ENCODE measurements around the gene PRSS22. TPM values are rescaled to one million over a fixed set of nuclear protein-coding genes. Genes with fewer than 3 reads are reported as not detected.
A peak's percentile ranks its signal among the peaks of the same experiment; 100 is the strongest.
"Not testable (repeated sequence)": the region's sequence is repeated elsewhere in the genome, so short reads cannot be mapped to it uniquely, and the experiment has no call there.

Gene PRSS22
- not detected for total RNA-seq

GRCh38 chr16:2857451-2858244 lies at the start of gene PRSS22:
Gene PRSS22 (minus strand): TSS chr16:2858170. CDS start chr16:2858104, 66 bp downstream.
- Histone ChIP-seq H3K9me3 (no peaks in the 10 kb centered on the region), H3K4me1 (no peaks in the 10 kb centered on the region), H3K36me3 (no peaks in the 10 kb centered on the region), H3K27me3 (peaks cover 11% of the 10 kb centered on the region), H3K4me3 (peak within 1 kb of the TSS in 1 of 2 donors; percentile 27), H3K27ac (no peak within 1 kb of the TSS)
- intact Hi-C loops (cut with DNase I): no loop called here
- TF ChIP-seq CTCF (IDR thresholded peaks at IDR 0.05): no peak
- DNase-seq (ENCODE audit: low spot score in 2 of 2): no peak

GRCh38 chr16:2907084-2907753 lies 49.2 kb upstream of the PRSS22 start:
- H3K9me3 ChIP-seq, H3K36me3 ChIP-seq, H3K27me3 ChIP-seq, H3K4me3 ChIP-seq: not testable (repeated sequence)
- intact Hi-C loops (cut with DNase I): loop anchor here (5.0 to 10.0 kb wide), 2 partner anchors 155 to 248 kb away; partner anchors contain the start of gene SRRM2
- peak overlapping the region in 1 of 2 donors; percentile 64 for H3K27ac ChIP-seq
- DNase-seq (ENCODE audit: low spot score in 2 of 2): peak in 1 of 2 donors; percentile 81
- H3K4me1 ChIP-seq: peaks cover 0 to 15% of the 10 kb centered on the region in 2 donors
- peak; percentile 27 to 76 (median 66) for TF ChIP-seq CTCF (IDR thresholded peaks at IDR 0.05)

- Histone ChIP-seq H3K36me3 (no peaks in the 10 kb centered on the region), H3K4me3 (peak overlapping the region in 1 of 2 donors; percentile 17), H3K27me3 (no peaks in the 10 kb centered on the region), H3K9me3 (no peaks in the 10 kb centered on the region), H3K4me1 (peaks cover 0 to 11% of the 10 kb centered on the region in 2 donors), H3K27ac (peak overlapping the region; percentile 64 to 72)
- DNase-seq (ENCODE audit: low spot score in 2 of 2): no peak
- intact Hi-C loops (cut with DNase I): loop anchor here (1.0 to 10.0 kb wide), 5 partner anchors 21 to 249 kb away; partner anchors contain the start of genes HCFC1R1 and SRRM2
- no peak for TF ChIP-seq CTCF (IDR thresholded peaks at IDR 0.05)
Measured at GRCh38 chr16:2905988-2906387, 48.0 kb upstream of the PRSS22 start.

GRCh38 chr16:2905241-2905987 lies 47.4 kb upstream of the PRSS22 start:
- H3K27me3 ChIP-seq: no peaks in the 10 kb centered on the region
- TF ChIP-seq CTCF (IDR thresholded peaks at IDR 0.05): no peak
- peak overlapping the region; percentile 74 to 92 for H3K27ac ChIP-seq
- peaks cover 0 to 10% of the 10 kb centered on the region in 2 donors for H3K4me1 ChIP-seq
- H3K36me3 ChIP-seq: no peaks in the 10 kb centered on the region
- intact Hi-C loops (cut with DNase I): loop anchor here (1.0 to 10.0 kb wide), 5 partner anchors 21 to 249 kb away; partner anchors contain the start of genes HCFC1R1 and SRRM2
- peak overlapping the region; percentile 83 to 88 for H3K4me3 ChIP-seq
- no peaks in the 10 kb centered on the region for H3K9me3 ChIP-seq
- DNase-seq (ENCODE audit: low spot score in 2 of 2): peak; percentile 99 to 100

GRCh38 chr16:2904922-2905240 lies 46.9 kb upstream of the PRSS22 start:
- no peaks in the 10 kb centered on the region for H3K9me3 ChIP-seq
- DNase-seq (ENCODE audit: low spot score in 2 of 2): no peak
- H3K4me3 ChIP-seq: peak overlapping the region; percentile 83 to 88
- H3K27me3 ChIP-seq: no peaks in the 10 kb centered on the region
- intact Hi-C loops (cut with DNase I): loop anchor here (1.0 to 10.0 kb wide), 7 partner anchors 14 to 250 kb away; partner anchors contain the start of genes HCFC1R1 and SRRM2
- H3K27ac ChIP-seq: peak overlapping the region; percentile 74 to 92
- peaks cover 0 to 10% of the 10 kb centered on the region in 2 donors for H3K4me1 ChIP-seq
- H3K36me3 ChIP-seq: no peaks in the 10 kb centered on the region
- TF ChIP-seq CTCF (IDR thresholded peaks at IDR 0.05): no peak
